ENCODE data around the gene PDCD1. TPM values are rescaled to one million over a fixed set of nuclear protein-coding genes. Genes with fewer than 3 reads are reported as not detected.

The PDCD1 gene
- total and polyA plus RNA-seq, 10 of the 15 experiments (the other 5 are each of a cell fraction or from before 2014, with no cell fraction given), result 0.62 to 6.4 (median 2.9) TPM; not detected in 2

- H3K27me3 ChIP-seq (replicated peaks in 1 of 2; ENCODE audit: control insufficient read depth in 2 of 2, insufficient read depth in 2 of 2, low read length in 1 of 2), result no peaks in the 10 kb centered on the region
- no peak for ATAC-seq
- H3K9ac ChIP-seq (ENCODE audit: control insufficient read depth, insufficient read depth, low read length), result no peak overlapping the region
- H3K4me2 ChIP-seq (ENCODE audit: control insufficient read depth, insufficient read depth), result no peak overlapping the region
- RAD21 ChIA-PET (ENCODE audit: unreplicated experiment), result no interaction called here
- H4K20me1 ChIP-seq (ENCODE audit: control insufficient read depth, insufficient read depth), result no peaks in the 10 kb centered on the region
- WGBS (ENCODE audit: insufficient coverage, insufficient replicate concordance, low lambda C conversion rate, missing lambda C conversion rate), result 92% methylated on average over 25 of the region's 28 CpGs
- BruUV-seq (replicated peaks), result no TSS peak
- TF ChIP-seq CHD4 (IDR thresholded peaks at IDR 0.05), result no peak
- no peak for TF ChIP-seq SMAD1 (IDR thresholded peaks at IDR 0.05; ENCODE audit: low read depth, partially characterized antibody)
- TF ChIP-seq ZBTB40 (IDR thresholded peaks at IDR 0.05; ENCODE audit: borderline replicate concordance), result no peak
- TF ChIP-seq BRCA1 (IDR thresholded peaks at IDR 0.05; ENCODE audit: low read depth, low read length), result no peak
- no peak for TF ChIP-seq RAD21 (IDR thresholded peaks at IDR 0.05; ENCODE audit: insufficient read depth, low read depth, low read length)
- POLR2A ChIA-PET, result no interaction called here
- intact Hi-C loops (cut with micrococcal nuclease; ENCODE audit: unreplicated experiment) (no loop called here), in situ Hi-C loops (cut with MboI) (no loop called here)
- H3K79me2 ChIP-seq (ENCODE audit: control insufficient read depth, insufficient read depth, low read length), result no peaks in the 10 kb centered on the region
- no peak for DNase-seq (ENCODE audit: low read depth, low spot score)
- no peak overlapping the region for H2AFZ ChIP-seq (ENCODE audit: control insufficient read depth, low read depth, low read length)
- H3K4me1 ChIP-seq (ENCODE audit: control insufficient read depth, insufficient read depth, low read length), result no peaks in the 10 kb centered on the region
- SMC1A ChIA-PET (ENCODE audit: uncharacterized antibody, unreplicated experiment), result no interaction called here
- no peak overlapping the region for H3K4me3 ChIP-seq
- FAIRE-seq, result no peak
- CTCF ChIA-PET, result no interaction called here
- H3K9me3 ChIP-seq (replicated peaks; ENCODE audit: control insufficient read depth, insufficient read depth, low read length), result no peaks in the 10 kb centered on the region; the same call in 2 of the 3 replicates
- no peak overlapping the region for H3K27ac ChIP-seq (ENCODE audit: control insufficient read depth, insufficient read depth)
- H3K36me3 ChIP-seq (ENCODE audit: control insufficient read depth in 2 of 2, insufficient read depth in 2 of 2, low read length in 1 of 2), result no peaks in the 10 kb centered on the region
Measured at GRCh38 chr2:241894681-241895426, 36.2 kb upstream of the PDCD1 start.
